ENCODE data around the gene MAL. TPM values are rescaled to one million over a fixed set of nuclear protein-coding genes. Genes with fewer than 3 reads are reported as not detected.

The MAL gene
- total RNA-seq, 2 experiments from 2014 or later, result 188 to 206 TPM

DNA sequence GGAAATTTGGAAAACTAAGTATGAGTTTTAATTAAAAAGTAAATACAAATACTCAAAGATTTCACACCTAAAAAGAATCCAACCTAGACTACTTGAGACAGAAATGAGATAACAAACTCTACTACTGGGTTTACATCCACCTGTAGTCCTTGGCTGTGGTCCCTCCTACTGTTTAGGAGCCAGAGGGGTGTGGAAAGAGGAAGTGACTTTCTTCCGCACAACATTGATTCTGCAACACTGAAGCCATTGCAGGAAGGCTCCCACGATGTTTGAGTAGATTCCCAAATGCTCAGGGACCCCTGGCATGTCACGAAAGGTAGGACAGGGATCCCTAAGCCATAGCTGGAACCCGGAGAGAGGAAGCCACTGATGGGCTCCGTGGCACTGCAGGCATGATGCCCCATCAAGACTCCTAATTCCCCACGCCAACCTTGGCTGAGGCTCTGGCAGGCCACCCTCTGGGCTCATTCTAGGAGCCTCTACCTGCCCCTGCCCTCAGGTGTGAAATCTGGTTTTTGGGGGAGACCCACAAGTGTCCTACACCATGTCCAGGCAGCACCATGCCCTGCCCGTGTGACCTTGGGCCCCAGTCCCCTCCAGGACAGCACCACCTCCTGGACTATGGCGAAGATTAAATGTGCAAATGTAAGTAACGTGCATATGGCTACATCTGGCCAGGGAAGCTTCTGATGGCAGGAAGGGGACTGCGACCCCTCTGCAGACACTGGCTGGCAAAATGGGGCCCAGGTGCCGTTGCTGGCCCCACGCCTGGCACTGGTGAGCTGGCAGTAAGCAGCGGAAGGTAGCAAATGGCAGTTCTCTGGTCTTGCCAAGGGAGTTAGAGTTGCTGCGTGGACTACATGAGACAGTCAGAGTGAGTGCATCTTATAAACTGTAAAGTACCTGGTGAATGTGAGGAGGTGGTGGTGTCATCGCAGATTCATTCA is 38.2 kb upstream of the MAL start:
- ATAC-seq (no peak), DNase-seq (no peak)
- POLR2A ChIA-PET, result no interaction called here
- Mint-ChIP-seq H3K27ac (no peak overlapping the region), H3K9me3 (ENCODE audit: insufficient read depth) (no peaks in the 10 kb centered on the region), H3K4me3 (no peak overlapping the region), H3K36me3 (ENCODE audit: low read depth) (no peaks in the 10 kb centered on the region), H3K4me1 (ENCODE audit: low read depth) (peaks cover 6% of the 10 kb centered on the region), H3K27me3 (ENCODE audit: low read depth) (peaks cover 10% of the 10 kb centered on the region)
- CTCF ChIA-PET, result interaction anchor here (0.9 to 2.6 kb wide), 10 partner anchors 9 to 134 kb away, joined by 3 to 29 read pairs (median 9); partner anchors contain the start of gene MRPS5

DNA sequence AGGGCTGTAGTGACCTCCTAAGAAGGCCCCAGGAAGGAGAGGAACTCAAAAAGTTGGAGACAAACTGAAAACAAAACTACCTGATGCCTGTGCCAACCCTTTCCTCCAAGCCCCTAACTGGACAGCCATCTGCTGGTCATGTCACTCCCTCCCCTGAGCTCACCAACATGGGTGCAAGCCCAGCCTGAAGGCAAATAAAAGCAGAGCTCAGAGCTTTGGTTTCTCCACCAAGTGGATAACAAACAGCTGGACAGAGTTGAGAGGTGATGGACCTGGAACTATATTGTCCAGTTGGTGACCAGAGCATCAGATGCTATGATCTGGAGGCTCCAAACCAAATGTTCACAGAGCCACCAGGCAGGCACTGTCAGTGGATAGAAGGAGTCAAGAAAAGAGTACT is 34.6 kb upstream of the MAL start:
- Mint-ChIP-seq H3K27me3 (ENCODE audit: low read depth) (peaks cover 10% of the 10 kb centered on the region), H3K4me1 (ENCODE audit: low read depth) (no peaks in the 10 kb centered on the region), H3K36me3 (ENCODE audit: low read depth) (no peaks in the 10 kb centered on the region), H3K27ac (no peak overlapping the region), H3K4me3 (no peak overlapping the region), H3K9me3 (ENCODE audit: insufficient read depth) (no peaks in the 10 kb centered on the region)
- ChIA-PET POLR2A (no interaction called here), CTCF (interaction anchor here (1.0 to 1.3 kb wide), 2 partner anchors 89 to 124 kb away, joined by 3 to 5 read pairs; no protein-coding TSS in a partner anchor)
- DNase-seq, result no peak
- ATAC-seq, result no peak

DNA sequence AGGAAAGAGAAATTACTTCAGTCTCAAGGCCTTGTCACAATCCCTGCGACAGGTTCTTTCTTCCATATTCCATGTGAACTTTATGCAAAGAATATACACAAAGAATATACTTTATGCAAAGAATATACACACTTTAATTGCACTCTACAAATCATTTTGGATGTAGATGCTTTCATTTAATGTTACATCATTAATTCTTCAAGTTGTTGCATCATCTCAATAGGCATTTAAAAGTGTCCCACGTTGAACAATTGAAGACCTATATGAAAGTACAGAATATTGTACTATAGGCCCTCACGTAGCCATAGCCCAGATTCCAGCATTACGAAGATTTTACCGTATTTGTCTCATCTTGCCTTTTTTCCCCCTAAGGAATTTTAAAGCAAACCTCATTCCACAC is 33.1 kb upstream of the MAL start:
- CTCF ChIA-PET, result no interaction called here
- Mint-ChIP-seq H3K27ac (no peak overlapping the region), H3K27me3 (ENCODE audit: low read depth) (peaks cover 15% of the 10 kb centered on the region), H3K4me3 (no peak overlapping the region), H3K36me3 (ENCODE audit: low read depth) (no peaks in the 10 kb centered on the region), H3K4me1 (ENCODE audit: low read depth) (no peaks in the 10 kb centered on the region), H3K9me3 (ENCODE audit: insufficient read depth) (no peaks in the 10 kb centered on the region)
- no peak for ATAC-seq
- no peak for DNase-seq
- POLR2A ChIA-PET, result no interaction called here

DNA sequence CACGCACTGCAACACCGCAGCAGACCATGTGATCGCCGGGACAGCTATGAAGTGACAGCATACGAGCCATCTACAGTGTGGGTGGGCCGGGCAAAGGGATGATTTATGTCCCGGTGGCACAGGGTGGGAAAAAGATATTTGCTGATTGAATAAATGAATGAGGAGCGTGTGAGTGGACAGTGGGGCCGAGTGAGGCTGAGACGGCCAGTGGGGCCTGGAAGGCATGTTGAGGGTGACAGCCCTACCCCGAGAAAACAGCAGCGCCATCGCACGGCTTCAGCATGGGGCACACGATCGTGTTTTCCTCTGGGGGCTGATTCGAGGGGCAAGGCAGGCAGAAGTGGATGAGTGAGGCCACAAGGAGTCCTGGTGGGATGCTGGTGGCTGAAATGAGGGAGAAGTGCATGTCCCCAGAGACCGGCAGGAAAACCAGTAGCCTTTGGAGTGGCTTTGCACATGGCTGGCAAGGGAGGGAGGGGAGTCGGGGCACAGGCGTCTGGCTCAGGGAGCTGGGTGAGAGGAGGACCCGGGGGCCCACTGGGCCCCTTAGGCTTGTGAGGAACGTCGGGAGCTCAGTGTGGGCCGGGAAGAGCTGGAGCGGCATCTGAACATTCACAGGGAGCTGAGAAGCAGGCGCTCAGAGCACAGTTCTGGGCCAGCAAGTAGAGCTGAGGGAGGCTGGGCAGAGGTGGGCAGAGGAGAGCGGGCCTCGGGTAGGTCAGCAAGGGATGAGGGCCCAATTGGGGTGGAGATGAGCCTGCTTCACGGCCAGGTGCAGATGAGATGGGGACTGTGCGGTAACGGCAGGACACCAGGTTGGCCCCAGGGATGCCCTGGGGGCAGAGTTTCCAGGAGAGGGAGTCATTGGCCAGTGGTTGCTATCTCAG is 32.1 kb upstream of the MAL start:
- no peak for ATAC-seq
- no peak for DNase-seq
- Mint-ChIP-seq H3K4me3 (no peak overlapping the region), H3K27ac (no peak overlapping the region), H3K4me1 (ENCODE audit: low read depth) (no peaks in the 10 kb centered on the region), H3K9me3 (ENCODE audit: insufficient read depth) (no peaks in the 10 kb centered on the region), H3K27me3 (ENCODE audit: low read depth) (peaks cover 19% of the 10 kb centered on the region), H3K36me3 (ENCODE audit: low read depth) (no peaks in the 10 kb centered on the region)
- ChIA-PET POLR2A (no interaction called here), CTCF (no interaction called here)

DNA sequence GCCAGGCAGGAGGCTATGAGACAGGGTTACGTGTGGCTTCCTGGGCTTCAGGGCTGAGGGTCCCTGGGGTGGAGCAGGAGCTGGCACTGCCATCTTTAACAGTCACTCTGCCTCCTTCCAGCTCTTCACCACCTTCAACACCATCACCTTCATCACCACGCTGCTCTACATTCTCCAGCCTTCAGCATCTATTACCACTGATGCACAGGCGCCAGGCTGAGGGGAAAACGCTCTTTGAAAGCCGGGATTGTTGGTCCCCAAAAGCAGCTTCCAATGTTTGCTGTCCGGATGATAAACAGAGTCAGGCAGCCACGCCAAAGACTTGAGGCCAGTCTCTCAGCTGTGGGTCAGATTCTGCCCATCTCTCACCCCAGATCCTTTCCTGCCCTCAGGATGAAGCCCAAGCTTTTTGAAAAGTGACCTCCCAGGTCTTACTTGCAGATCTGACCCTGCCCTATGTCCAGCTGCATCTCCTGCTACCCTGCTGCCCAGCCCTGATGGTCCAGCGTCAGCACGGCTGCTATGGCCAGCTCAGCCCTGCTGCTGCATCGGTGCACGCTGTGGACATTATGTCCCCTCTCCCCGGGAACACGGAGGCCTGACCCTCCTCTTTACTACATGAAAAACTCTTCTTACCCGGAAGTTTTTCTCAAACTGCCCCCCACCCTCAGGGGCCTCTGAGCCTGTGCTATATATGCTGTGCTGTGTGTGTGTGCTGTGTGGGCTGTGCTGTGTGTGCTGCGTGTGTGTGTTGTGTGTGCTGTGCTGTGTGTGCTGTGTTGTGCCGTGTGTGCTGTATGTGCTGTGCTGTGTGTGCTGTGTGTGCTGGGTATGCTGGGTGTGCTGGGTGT is 31.2 kb upstream of the MAL start:
- no peak for ATAC-seq
- no peak for DNase-seq
- no peak overlapping the region for H3K4me3 Mint-ChIP-seq
- H3K36me3 Mint-ChIP-seq (ENCODE audit: low read depth), result no peaks in the 10 kb centered on the region
- no peaks in the 10 kb centered on the region for H3K9me3 Mint-ChIP-seq (ENCODE audit: insufficient read depth)
- H3K27me3 Mint-ChIP-seq (ENCODE audit: low read depth), result peaks cover 20% of the 10 kb centered on the region
- H3K27ac Mint-ChIP-seq, result peak overlapping the region; percentile 36
- ChIA-PET CTCF (no interaction called here), POLR2A (no interaction called here)
- H3K4me1 Mint-ChIP-seq (ENCODE audit: low read depth), result no peaks in the 10 kb centered on the region

DNA sequence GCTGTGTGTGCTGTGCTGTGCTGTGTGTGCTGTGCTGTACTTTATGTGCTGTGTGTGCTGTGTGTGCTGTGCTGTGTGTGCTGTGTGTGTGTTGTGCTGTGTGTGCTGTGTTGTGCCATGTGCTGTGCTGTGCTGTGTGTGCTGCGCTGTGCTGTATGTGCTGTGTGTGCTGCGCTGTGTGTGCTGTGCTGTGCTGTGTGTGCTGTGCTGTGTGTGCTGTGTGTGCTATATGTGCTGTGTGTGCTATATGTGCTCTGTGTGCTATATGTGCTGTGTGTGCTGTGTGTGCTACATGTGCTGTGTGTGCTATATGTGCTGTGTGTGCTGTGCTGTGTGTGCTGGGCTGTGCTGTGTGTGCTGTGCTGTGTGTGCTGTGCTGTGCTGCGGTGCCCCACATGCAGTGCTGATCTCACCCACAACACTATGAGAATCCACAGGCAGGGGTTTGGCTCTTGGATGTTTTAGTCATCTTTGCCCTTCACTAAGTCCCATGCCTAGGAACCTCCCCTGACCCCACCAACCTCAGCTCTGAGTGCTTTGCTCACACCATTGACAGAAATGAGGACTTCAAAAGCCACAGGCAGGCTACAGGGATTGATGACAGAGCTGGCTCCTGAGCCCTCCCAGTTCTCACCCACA is 30.5 kb upstream of the MAL start:
- H3K4me3 Mint-ChIP-seq, result no peak overlapping the region
- no peaks in the 10 kb centered on the region for H3K36me3 Mint-ChIP-seq (ENCODE audit: low read depth)
- CTCF ChIA-PET, result interaction anchor here (1.0 to 2.4 kb wide), 4 partner anchors 9 to 121 kb away, joined by 4 to 12 read pairs (median 5); no protein-coding TSS in a partner anchor
- H3K9me3 Mint-ChIP-seq (ENCODE audit: insufficient read depth), result no peaks in the 10 kb centered on the region
- peaks cover 18% of the 10 kb centered on the region for H3K27me3 Mint-ChIP-seq (ENCODE audit: low read depth)
- H3K27ac Mint-ChIP-seq, result no peak overlapping the region
- no peak for ATAC-seq
- no peak for DNase-seq
- no peaks in the 10 kb centered on the region for H3K4me1 Mint-ChIP-seq (ENCODE audit: low read depth)
- POLR2A ChIA-PET, result no interaction called here

DNA sequence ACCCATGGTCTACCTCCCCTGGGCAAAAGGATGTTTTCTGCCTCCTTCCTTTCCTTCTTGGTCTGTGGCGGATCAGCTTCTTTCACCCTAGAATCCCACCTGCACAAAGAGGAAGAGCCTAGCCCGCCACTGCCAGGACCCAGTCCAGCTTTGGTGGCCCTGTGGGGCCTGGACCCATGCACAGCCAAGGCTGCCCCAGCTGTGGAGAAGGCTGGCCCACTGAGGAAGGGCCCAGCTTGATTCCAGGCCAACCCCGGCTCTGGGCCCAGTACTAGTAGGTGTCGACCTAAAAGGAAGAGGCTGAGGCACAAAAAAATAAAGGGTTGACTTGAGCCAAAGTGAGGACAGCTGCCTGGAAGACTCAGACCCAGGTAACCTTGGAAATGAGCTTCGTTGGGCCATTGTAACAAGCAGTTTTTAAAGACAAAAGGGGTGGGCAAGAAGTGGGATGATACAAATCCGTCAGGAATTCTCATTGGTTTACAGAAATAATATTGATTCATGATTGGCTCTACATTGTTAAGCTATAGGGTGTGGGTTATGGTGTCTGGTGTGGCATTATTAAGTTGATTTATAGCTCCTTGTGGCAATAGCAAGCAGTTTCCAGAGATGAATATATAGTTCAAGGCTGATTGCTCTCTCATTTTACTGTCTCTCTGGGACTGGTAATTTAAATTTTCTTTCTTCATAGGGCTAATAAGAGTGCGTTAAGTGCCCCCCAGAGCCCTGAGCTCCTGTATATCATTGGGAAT is 29.8 kb upstream of the MAL start:
- ATAC-seq (no peak), DNase-seq (no peak)
- Mint-ChIP-seq H3K36me3 (ENCODE audit: low read depth) (no peaks in the 10 kb centered on the region), H3K4me1 (ENCODE audit: low read depth) (no peaks in the 10 kb centered on the region), H3K4me3 (no peak overlapping the region), H3K9me3 (ENCODE audit: insufficient read depth) (no peaks in the 10 kb centered on the region), H3K27me3 (ENCODE audit: low read depth) (peaks cover 18% of the 10 kb centered on the region), H3K27ac (no peak overlapping the region)
- ChIA-PET POLR2A (no interaction called here), CTCF (interaction anchor here (1.0 to 2.4 kb wide), 5 partner anchors 9 to 120 kb away, joined by 4 to 12 read pairs (median 5); no protein-coding TSS in a partner anchor)

DNA sequence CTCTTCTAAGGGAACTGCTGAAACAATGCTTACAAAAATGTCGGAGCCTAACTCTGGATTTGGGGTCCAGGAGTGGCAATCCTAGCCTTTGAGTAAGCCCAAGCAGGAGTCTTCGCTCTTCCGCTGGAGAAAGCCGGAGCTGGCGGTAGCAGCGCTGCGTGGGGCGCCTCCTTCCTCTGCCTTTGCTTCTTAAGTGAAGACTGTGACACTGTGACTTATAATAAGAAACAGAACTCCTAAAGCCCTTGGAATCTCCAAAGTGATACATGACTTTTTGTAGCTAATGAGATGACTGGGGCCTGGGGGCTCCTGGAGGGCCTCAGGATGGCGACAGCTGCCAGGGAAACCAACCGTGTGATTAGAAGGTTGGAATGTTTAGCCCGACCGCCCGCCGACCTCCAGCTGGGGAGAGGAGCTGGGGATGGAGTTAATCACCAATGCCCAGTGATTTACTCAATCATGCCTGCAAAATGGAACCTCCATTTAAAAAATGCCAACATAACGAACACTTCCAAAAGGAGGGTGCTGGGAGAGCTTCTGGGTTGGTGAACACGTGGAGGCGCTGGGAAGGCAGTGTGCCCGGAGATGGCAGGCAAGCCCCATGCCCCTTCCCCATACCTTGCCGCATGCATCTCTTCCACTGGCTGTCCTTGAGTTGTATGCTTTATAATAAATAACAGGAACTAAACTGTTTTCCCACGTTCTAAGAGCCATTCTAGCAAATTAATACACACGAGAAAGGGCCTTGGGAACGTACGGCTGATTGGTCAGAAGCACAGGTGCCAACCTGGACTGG is 29.0 kb upstream of the MAL start:
- DNase-seq, result no peak
- POLR2A ChIA-PET, result no interaction called here
- Mint-ChIP-seq H3K27ac (no peak overlapping the region), H3K27me3 (ENCODE audit: low read depth) (peaks cover 18% of the 10 kb centered on the region), H3K4me3 (no peak overlapping the region), H3K4me1 (ENCODE audit: low read depth) (no peaks in the 10 kb centered on the region), H3K9me3 (ENCODE audit: insufficient read depth) (no peaks in the 10 kb centered on the region), H3K36me3 (ENCODE audit: low read depth) (no peaks in the 10 kb centered on the region)
- ATAC-seq, result no peak
- CTCF ChIA-PET, result interaction anchor here (0.8 to 2.4 kb wide), 5 partner anchors 10 to 83 kb away, joined by 3 to 12 read pairs (median 5); no protein-coding TSS in a partner anchor

DNA sequence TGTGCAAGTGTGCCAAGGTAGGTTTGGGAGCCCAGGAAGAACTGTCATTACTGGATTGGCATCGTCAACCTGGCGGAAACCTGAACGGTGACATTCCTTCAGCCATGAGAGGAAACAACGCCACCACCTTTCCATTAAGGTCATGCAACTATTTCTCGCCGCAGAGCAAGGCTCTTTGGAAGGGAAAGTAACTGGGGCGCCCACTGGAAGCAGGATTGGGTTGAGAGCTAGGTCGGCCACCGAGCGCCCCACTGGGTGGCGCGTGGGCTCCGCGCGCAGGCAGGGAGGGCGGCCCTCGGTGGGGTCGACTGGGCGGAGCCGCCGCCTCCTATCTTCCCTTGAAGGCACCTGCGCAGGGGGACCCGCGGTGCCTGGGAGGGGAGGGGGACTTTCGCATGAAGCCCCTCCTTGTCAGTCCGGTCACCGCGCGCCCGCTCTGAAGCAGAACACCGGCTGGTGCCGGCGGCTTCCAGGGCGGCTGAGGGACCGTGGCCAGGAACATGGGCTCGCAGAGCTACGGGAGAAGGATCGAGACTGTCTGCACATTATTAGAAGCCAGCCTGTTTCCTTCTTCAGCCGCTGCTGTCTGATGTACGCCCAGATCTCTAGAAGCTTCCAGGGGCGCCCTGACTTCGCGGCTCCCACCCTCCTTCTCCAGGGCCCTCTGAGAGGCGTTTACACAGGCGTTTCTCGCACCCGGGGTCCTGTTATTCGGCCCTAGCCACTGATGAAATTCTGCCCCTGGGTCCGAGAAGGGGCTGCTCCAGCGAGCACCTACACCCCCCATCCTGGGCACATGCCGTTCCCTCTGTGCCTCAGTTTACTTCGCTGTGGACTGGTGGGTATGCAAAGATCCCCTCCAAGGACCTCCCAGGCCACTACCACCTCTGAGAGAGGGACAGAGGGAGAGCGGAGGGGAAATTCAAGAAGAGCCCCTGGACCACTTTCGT is 27.3 kb upstream of the MAL start:
- no peaks in the 10 kb centered on the region for H3K4me1 Mint-ChIP-seq (ENCODE audit: low read depth)
- ChIA-PET CTCF (interaction anchor here (0.8 kb wide), 1 partner anchor 117 kb away, joined by 3 read pairs; no protein-coding TSS in a partner anchor), POLR2A (no interaction called here)
- ATAC-seq (peak; percentile 76), DNase-seq (no peak)
- no peak overlapping the region for H3K27ac Mint-ChIP-seq
- H3K27me3 Mint-ChIP-seq (ENCODE audit: low read depth), result peaks cover 18% of the 10 kb centered on the region
- no peaks in the 10 kb centered on the region for H3K36me3 Mint-ChIP-seq (ENCODE audit: low read depth)
- no peaks in the 10 kb centered on the region for H3K9me3 Mint-ChIP-seq (ENCODE audit: insufficient read depth)
- H3K4me3 Mint-ChIP-seq, result no peak overlapping the region

Measured in activated CD8-positive, alpha-beta T cell treated with anti-CD3 and anti-CD28 coated beads, Interleukin-2, amount 10 ng/mL, durations not matched to agents 7 days and 5 days (primary cell).